RWPE2 (cell line): Measurements from ENCODE around the gene CYP2E1.
"Not testable (repeated sequence)": the region's sequence is repeated elsewhere in the genome, so short reads cannot be mapped to it uniquely, and the experiment has no call there.

Experiments used
- ATAC-seq: fragments of 200-7000 bp; cut with Tn5 transposase; 3 replicates; pipeline ENCODE4 v1.9.1; 2021; ENCODE audit warnings: low read depth
- DNase-seq: peaks from one replicate; pipeline ENCODE4 v3.0.0-alpha.2; 2020; ENCODE audit warnings: low spot score
- H3K27ac ChIP-seq: fragments of 450-650 bp; 2 replicates; pipeline ENCODE4 v1.5.1; 2017; ENCODE audit warnings: mild to moderate bottlenecking; ENCODE audit not compliant: poor library complexity, severe bottlenecking
- H3K27me3 ChIP-seq: fragments of 250-450 bp; sonication (Bioruptor Pico); 2 replicates; pipeline ENCODE4 v1.5.1; 2021; ENCODE audit warnings: mild to moderate bottlenecking, moderate library complexity; ENCODE audit not compliant: insufficient read depth, poor library complexity, severe bottlenecking
- H3K36me3 ChIP-seq: fragments of 250-450 bp; sonication (Bioruptor Pico); 2 replicates; pipeline ENCODE4 v1.5.1; 2020; ENCODE audit warnings: low read depth, mild to moderate bottlenecking, moderate library complexity
- H3K4me1 ChIP-seq: fragments of 250-450 bp; sonication (Bioruptor Pico); 2 replicates; pipeline ENCODE4 v1.5.1; 2021; ENCODE audit warnings: mild to moderate bottlenecking, moderate library complexity; ENCODE audit not compliant: insufficient read depth, poor library complexity, severe bottlenecking
- H3K4me3 ChIP-seq: fragments of 250-450 bp; sonication (Bioruptor Pico); 2 replicates; pipeline ENCODE4 v1.5.1; 2021; ENCODE audit warnings: mild to moderate bottlenecking, moderate library complexity; ENCODE audit not compliant: severe bottlenecking
- H3K9me3 ChIP-seq: fragments of 250-450 bp; sonication (Bioruptor Pico); 2 replicates; pipeline ENCODE4 v1.5.1; 2021; ENCODE audit warnings: mild to moderate bottlenecking, moderate library complexity; ENCODE audit not compliant: severe bottlenecking
- CTCF ChIP-seq: fragments of 450-650 bp; IDR thresholded peaks from one replicate; pipeline ENCODE4 v1.5.1; 2017; ENCODE audit warnings: mild to moderate bottlenecking, moderate library complexity; ENCODE audit not compliant: poor library complexity, severe bottlenecking

CYP2E1 gene

DNA sequence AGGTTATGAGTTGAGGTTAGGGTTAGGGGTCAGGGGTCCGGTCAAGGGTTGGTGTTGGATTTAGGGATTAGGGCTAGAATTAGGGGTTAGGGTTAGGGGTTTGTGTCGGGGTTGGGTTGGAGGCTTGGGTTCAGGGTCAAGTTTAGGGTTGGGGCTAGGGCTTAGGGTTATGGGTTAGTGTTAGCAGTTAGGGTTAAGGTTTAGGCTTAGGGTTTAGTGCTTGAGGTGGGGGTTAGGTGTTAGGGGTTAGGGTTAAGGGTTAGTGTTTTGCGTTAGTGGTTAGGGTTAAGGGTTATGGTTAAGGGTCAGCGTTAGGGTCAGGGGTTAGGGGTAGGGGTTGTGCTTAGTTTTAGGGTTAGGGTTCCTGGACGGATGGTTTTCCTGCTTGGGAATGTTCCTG is 40.0 kb downstream of the CYP2E1 start:
- no peaks in the 10 kb centered on the region for H3K36me3 ChIP-seq
- ATAC-seq (no peak), DNase-seq (no peak)
- no peaks in the 10 kb centered on the region for H3K4me1 ChIP-seq
- TF ChIP-seq CTCF = no peak
- no peak overlapping the region for H3K27ac ChIP-seq
- H3K4me3 ChIP-seq = no peak overlapping the region
- H3K27me3 ChIP-seq = no peaks in the 10 kb centered on the region
- H3K9me3 ChIP-seq = no peaks in the 10 kb centered on the region

DNA sequence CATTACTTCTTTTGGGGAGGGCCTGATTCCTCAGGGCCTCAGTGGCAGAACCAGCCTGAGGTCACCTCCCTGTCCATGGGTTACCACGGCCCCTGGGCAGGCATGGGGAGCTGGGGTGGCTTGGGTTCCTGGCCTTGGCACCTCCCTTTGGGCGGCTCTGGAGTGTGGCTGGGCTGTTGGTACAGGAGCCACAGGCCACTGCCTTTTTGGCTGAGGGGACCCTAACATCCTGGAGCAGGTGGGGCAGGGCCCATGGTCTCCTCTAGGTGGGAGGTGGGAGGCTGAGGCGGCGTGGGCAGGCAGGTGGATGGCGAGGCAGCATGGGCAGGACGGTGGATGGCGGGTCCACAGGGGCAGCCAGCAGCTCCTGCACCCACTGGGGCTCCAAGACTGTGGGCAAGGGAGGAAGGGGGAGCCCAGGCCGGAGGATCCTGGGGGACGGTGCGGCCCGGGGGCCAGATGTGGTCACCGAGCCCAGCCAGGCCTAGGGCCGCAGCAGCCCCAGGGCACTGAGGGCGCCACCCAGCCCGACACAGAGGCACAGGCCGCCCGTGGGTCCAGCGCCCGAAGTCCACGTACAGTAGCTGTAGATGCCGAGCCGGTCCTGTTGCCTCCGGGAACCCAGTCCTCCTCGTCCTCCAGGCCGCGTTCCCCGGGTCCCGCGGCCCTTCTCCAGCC is 40.6 kb downstream of the CYP2E1 start:
- H3K27me3 ChIP-seq = no peaks in the 10 kb centered on the region
- ATAC-seq (no peak), DNase-seq (no peak)
- H3K4me3 ChIP-seq = no peak overlapping the region
- no peak for TF ChIP-seq CTCF
- H3K27ac ChIP-seq = no peak overlapping the region
- H3K36me3 ChIP-seq = no peaks in the 10 kb centered on the region
- H3K9me3 ChIP-seq = no peaks in the 10 kb centered on the region
- no peaks in the 10 kb centered on the region for H3K4me1 ChIP-seq

DNA sequence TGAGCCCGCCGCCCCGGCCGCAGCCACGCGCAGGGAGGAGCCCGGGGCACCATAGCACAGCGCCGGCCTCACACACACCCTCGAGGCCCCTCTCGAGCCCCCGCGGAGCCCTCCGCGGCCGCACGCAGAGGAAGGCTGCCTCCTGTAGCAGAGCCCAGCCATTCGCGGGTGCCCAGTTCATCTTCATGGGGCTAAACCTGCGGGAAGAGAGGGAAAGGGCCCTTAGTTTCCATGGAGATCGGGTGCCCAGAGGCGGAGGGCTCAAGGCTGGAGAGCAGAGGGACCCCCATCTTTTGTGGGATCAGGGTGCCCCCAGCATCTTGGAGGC is 41.1 kb downstream of the CYP2E1 start:
- Histone ChIP-seq H3K36me3 (no peaks in the 10 kb centered on the region), H3K4me1 (no peaks in the 10 kb centered on the region), H3K27me3 (no peaks in the 10 kb centered on the region), H3K4me3 (no peak overlapping the region), H3K9me3 (no peaks in the 10 kb centered on the region), H3K27ac (no peak overlapping the region)
- DNase-seq (no peak), ATAC-seq (no peak)
- no peak for TF ChIP-seq CTCF

DNA sequence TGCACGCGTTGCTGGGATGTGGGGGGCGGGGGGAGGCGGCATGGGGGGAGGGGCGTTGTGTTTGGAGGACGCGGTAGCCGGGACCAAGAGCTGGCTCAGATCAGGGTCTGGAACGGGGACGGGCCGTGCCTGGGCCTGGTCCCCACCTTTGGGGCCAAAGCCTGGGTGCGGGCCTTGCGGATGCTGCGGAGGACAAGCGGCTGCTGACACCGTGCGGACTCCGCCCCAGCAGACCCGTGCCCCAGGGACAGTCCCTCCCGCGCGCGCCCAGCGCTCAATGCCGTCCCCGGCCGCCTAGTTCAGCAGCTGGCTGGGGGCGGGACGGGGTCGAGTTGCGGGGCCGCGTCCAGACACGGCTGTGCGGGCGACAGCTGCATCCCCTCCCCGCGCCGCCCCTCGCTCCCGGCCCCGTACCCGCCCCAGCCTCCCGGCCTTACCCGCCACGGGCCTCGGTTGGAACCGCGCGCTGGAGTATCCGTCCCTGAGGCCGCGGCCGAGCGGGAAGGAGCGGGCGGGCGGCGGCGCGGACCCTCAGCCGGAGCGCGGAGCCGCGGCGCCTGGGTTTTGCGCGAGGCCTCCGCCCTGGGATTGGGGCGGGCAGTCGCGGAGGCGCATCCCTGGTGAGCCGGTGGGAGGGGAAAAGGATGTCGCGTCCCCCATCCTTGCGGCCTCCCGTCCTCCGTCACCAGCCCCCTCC is 41.8 kb downstream of the CYP2E1 start:
- not testable (repeated sequence) for H3K4me3 ChIP-seq, H3K36me3 ChIP-seq, H3K9me3 ChIP-seq

DNA sequence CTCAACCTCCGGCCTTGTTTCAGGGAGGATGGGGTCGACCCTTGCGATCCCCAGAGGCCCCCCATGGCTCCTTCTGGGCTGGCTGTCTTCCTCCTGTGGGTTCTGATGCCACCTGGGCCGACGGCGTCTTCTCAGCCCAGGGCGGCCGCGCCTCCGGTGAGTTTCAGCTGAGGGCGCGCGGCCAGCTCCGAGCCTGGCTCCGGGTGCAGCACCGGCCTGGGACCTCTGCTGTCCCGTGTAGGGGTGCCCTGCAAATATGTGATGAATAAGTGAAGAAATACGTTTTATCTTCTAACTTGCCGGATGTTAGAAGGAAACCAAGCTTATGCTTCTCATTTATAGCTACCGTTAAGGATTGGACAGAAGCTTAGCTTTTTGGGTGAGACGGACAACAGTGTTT is 42.6 kb downstream of the CYP2E1 start:
- H3K9me3 ChIP-seq, H3K4me3 ChIP-seq, H3K27ac ChIP-seq, H3K27me3 ChIP-seq, H3K4me1 ChIP-seq, H3K36me3 ChIP-seq, DNase-seq: not testable (repeated sequence)
- ATAC-seq = peak; percentile 20; the same call in 1 of the 3 replicates

More for the DNA sequence above, 41.8 kb downstream of the CYP2E1 start:
- not testable (repeated sequence) for H3K4me1 ChIP-seq, H3K27ac ChIP-seq, H3K27me3 ChIP-seq, DNase-seq
- ATAC-seq = peak; percentile 46

DNA sequence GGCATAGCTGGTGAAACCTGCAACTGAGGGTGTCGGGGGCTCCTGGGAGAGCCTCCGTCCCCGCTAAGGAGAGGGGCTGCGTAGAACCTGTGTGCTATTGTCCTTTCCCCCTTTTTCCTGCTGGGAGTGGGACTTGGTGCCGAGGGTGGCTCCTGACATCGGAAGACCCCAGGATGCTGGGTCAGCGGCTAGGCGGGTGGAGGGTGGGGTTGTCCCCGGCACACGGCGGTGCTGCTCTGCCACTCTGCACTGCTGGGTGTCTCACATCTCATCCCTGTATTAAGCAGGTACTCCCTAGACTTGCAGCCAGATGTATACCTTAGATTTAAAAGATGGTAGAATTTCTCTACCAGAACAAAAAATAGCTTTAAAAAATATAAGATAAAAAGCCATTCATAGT is 44.9 kb downstream of the CYP2E1 start:
- not testable (repeated sequence) for H3K27me3 ChIP-seq, H3K36me3 ChIP-seq, ATAC-seq, H3K4me3 ChIP-seq, H3K4me1 ChIP-seq, DNase-seq, H3K9me3 ChIP-seq, H3K27ac ChIP-seq

- ATAC-seq, DNase-seq, H3K27me3 ChIP-seq, H3K4me1 ChIP-seq, H3K9me3 ChIP-seq, H3K4me3 ChIP-seq, H3K27ac ChIP-seq, H3K36me3 ChIP-seq: not testable (repeated sequence)
Measured at GRCh38 chr10:133573460-133573859, 46.3 kb downstream of the CYP2E1 start.

DNA sequence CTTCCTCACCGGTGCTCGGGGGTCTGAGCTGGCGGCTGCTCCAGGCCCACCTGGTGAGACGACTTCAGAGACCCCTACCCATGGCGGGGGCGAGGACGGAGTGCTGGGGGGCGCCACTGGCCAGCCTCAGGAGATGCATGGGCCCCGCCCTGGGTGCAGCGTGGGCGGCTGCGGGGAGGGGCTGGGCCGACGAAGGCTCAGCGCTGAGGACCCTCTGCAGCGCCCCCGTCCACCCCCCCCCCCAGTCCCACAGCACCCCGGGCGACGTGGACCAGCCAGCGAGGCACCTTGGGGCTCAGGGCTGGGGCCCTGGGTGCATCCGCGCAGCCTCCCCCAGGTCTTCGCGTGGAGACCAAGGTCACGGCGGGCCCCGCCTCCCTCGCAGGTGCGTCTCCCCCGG is 49.9 kb downstream of the CYP2E1 start:
- H3K4me3 ChIP-seq, H3K27me3 ChIP-seq, H3K36me3 ChIP-seq, DNase-seq, H3K4me1 ChIP-seq, ATAC-seq, H3K27ac ChIP-seq, H3K9me3 ChIP-seq: not testable (repeated sequence)
